HG02943 (cell line): ENCODE results near the gene CUL9.

Source experiments
- ATAC-seq: cut with Tn5 transposase; IDR thresholded peaks from one replicate; pipeline ENCODE4 v1.9.1; 2021; ENCODE audit warnings: mild to moderate bottlenecking, low read depth, moderate library complexity; ENCODE audit not compliant: unreplicated experiment

CUL9 gene

GRCh38 chr6:43253401-43253800 is 71.4 kb downstream of the CUL9 start:
- no peak for ATAC-seq

- ATAC-seq: no peak
Measured at GRCh38 chr6:43254138-43254817, 72.3 kb downstream of the CUL9 start.

- no peak for ATAC-seq
Measured at GRCh38 chr6:43254846-43255245, 72.8 kb downstream of the CUL9 start.

- ATAC-seq: no peak
Measured at GRCh38 chr6:43255408-43256054, 73.5 kb downstream of the CUL9 start.

- ATAC-seq: no peak
Measured at GRCh38 chr6:43256670-43257366, 74.8 kb downstream of the CUL9 start.

GRCh38 chr6:43257367-43258145 is 75.6 kb downstream of the CUL9 start:
- ATAC-seq: no peak

GRCh38 chr6:43258180-43258579 is 76.2 kb downstream of the CUL9 start:
- ATAC-seq: no peak

- ATAC-seq: no peak
Measured at GRCh38 chr6:43258807-43259686, 77.1 kb downstream of the CUL9 start.

GRCh38 chr6:43260791-43261190 is 78.8 kb downstream of the CUL9 start:
- no peak for ATAC-seq

GRCh38 chr6:43261198-43261597 is 79.2 kb downstream of the CUL9 start:
- no peak for ATAC-seq

GRCh38 chr6:43262000-43262779 is 80.2 kb downstream of the CUL9 start:
- ATAC-seq: no peak

GRCh38 chr6:43262780-43263313 is 80.9 kb downstream of the CUL9 start:
- ATAC-seq: no peak

- ATAC-seq: no peak
Measured at GRCh38 chr6:43263314-43264178, 81.5 kb downstream of the CUL9 start.

GRCh38 chr6:43264599-43265145 is 82.7 kb downstream of the CUL9 start:
- no peak for ATAC-seq

GRCh38 chr6:43265564-43265963 is 83.6 kb downstream of the CUL9 start:
- ATAC-seq: no peak

GRCh38 chr6:43267619-43268354 is 85.8 kb downstream of the CUL9 start:
- ATAC-seq: no peak

- no peak for ATAC-seq
Measured at GRCh38 chr6:43268355-43268700, 86.3 kb downstream of the CUL9 start.
